ENCODE measurements around the gene ABCC5.

Gene ABCC5

DNA sequence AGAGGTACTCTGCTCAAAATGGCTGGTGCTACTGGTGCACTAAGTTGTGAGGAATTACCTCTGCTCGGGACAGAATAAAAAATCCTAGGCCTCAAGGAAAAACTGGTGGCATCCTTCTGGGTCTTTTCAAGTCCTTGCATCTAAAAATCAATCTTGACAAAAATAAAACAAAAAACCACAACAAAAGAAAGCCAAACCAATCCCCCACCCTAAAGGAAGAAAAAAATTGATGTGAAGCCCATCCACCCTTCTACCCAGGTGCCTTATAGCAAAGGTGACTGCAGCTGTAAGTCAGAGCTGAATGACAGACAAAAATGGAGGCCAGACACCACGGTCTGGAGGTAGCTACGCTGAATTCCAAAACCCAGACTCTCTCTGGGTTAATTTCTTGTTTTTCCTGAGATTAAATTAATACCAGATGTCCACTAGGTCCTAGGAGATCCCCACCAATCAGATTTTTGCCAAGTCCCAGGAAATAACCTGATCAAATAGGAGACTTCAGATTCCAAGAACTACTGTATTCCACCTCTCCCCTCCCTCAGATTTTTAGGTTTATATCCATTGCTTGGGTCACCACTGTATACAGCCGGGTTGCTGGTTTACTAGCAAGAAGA lies 33.5 kb downstream of the ABCC5 start:
- no peak overlapping the region for H3K4me3 ChIP-seq (ENCODE audit: low read length, poor library complexity, severe bottlenecking)

GRCh38 chr3:183981990-183982644 lies 35.6 kb downstream of the ABCC5 start:
- no peaks in the 10 kb centered on the region for H3K9me3 ChIP-seq (ENCODE audit: insufficient read depth, low read depth, low read length)
- no peaks in the 10 kb centered on the region for H4K20me1 ChIP-seq (ENCODE audit: insufficient read depth, low read length, poor library complexity, severe bottlenecking)
- H3F3A ChIP-seq (ENCODE audit: low read depth): no peaks in the 10 kb centered on the region
- H3K36me3 ChIP-seq (ENCODE audit: insufficient read depth, low read length): peaks cover 39% of the 10 kb centered on the region; the same call in 1 of the 2 replicates
- no peak overlapping the region for H3K4me3 ChIP-seq (ENCODE audit: low read length, poor library complexity, severe bottlenecking)
- H3K4me1 ChIP-seq (ENCODE audit: insufficient read depth, low read length, poor library complexity, severe bottlenecking): peaks cover 3% of the 10 kb centered on the region
- H3K79me2 ChIP-seq (ENCODE audit: insufficient read depth, low read length): no peaks in the 10 kb centered on the region
- no peaks in the 10 kb centered on the region for H3K9me2 ChIP-seq (replicated peaks; ENCODE audit: low read depth, low read length)
- no peak overlapping the region for H3K9ac ChIP-seq (ENCODE audit: low read depth, low read length, poor library complexity, severe bottlenecking)
- no peak for TF ChIP-seq EZH2phosphoT487 (IDR thresholded peaks at IDR 0.05; ENCODE audit: borderline replicate concordance)
- no peak for TF ChIP-seq CTCF (conservative IDR thresholded peaks at IDR 0.05; ENCODE audit: low read length)
- no peak overlapping the region for H2AFZ ChIP-seq (ENCODE audit: low read length)
- H3K27me3 ChIP-seq (ENCODE audit: insufficient read depth, low read length, poor library complexity, severe bottlenecking): no peaks in the 10 kb centered on the region
- H3K4me2 ChIP-seq (ENCODE audit: low read depth, low read length, poor library complexity, severe bottlenecking): no peak overlapping the region

More for the DNA sequence above, 33.5 kb downstream of the ABCC5 start:
- no peaks in the 10 kb centered on the region for H3K27me3 ChIP-seq (ENCODE audit: insufficient read depth, low read length, poor library complexity, severe bottlenecking)
- H3K4me1 ChIP-seq (ENCODE audit: insufficient read depth, low read length, poor library complexity, severe bottlenecking): peaks cover 18% of the 10 kb centered on the region
- no peaks in the 10 kb centered on the region for H3K9me3 ChIP-seq (ENCODE audit: insufficient read depth, low read depth, low read length)
- no peak overlapping the region for H3K9ac ChIP-seq (ENCODE audit: low read depth, low read length, poor library complexity, severe bottlenecking)
- peaks cover 3% of the 10 kb centered on the region; the same call in 1 of the 2 replicates for H3F3A ChIP-seq (ENCODE audit: low read depth)
- H2AFZ ChIP-seq (ENCODE audit: low read length): no peak overlapping the region
- H3K36me3 ChIP-seq (ENCODE audit: insufficient read depth, low read length): peaks cover 42% of the 10 kb centered on the region; the same call in 1 of the 2 replicates
- TF ChIP-seq EZH2phosphoT487 (IDR thresholded peaks at IDR 0.05; ENCODE audit: borderline replicate concordance): no peak
- no peak for TF ChIP-seq CTCF (conservative IDR thresholded peaks at IDR 0.05; ENCODE audit: low read length)
- H3K9me2 ChIP-seq (replicated peaks; ENCODE audit: low read depth, low read length): no peaks in the 10 kb centered on the region
- no peak overlapping the region for H3K4me2 ChIP-seq (ENCODE audit: low read depth, low read length, poor library complexity, severe bottlenecking)
- no peaks in the 10 kb centered on the region for H4K20me1 ChIP-seq (ENCODE audit: insufficient read depth, low read length, poor library complexity, severe bottlenecking)
- no peaks in the 10 kb centered on the region for H3K79me2 ChIP-seq (ENCODE audit: insufficient read depth, low read length)

DNA sequence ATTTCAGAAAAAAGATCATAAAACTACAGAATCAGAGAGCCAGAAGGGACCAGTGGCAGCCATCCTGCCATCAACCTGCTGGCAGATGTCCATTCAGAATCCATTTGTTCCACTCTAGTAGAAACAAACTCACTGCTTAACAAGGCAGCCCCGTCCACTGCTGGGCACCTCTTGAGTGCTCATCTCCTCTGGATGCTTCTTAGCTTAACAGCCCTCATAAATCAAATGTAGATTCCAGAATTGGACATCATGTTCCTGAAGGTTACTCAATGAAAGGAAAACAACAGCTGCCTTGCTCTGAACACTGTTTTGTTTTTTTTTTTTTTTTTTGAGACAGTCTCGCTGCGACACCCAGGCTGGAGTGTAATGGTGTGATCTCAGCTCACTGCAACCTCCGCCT lies 37.3 kb downstream of the ABCC5 start:
- no peaks in the 10 kb centered on the region for H3K9me3 ChIP-seq (ENCODE audit: insufficient read depth, low read depth, low read length)
- H3K79me2 ChIP-seq (ENCODE audit: insufficient read depth, low read length): no peaks in the 10 kb centered on the region
- no peaks in the 10 kb centered on the region for H4K20me1 ChIP-seq (ENCODE audit: insufficient read depth, low read length, poor library complexity, severe bottlenecking)
- no peaks in the 10 kb centered on the region for H3K27me3 ChIP-seq (ENCODE audit: insufficient read depth, low read length, poor library complexity, severe bottlenecking)
- no peak overlapping the region for H3K4me3 ChIP-seq (ENCODE audit: low read length, poor library complexity, severe bottlenecking)
- no peaks in the 10 kb centered on the region for H3K9me2 ChIP-seq (replicated peaks; ENCODE audit: low read depth, low read length)
- no peak overlapping the region for H3K9ac ChIP-seq (ENCODE audit: low read depth, low read length, poor library complexity, severe bottlenecking)
- TF ChIP-seq EZH2phosphoT487 (IDR thresholded peaks at IDR 0.05; ENCODE audit: borderline replicate concordance) (no peak), CTCF (conservative IDR thresholded peaks at IDR 0.05; ENCODE audit: low read length) (no peak)
- H3K36me3 ChIP-seq (ENCODE audit: insufficient read depth, low read length): peaks cover 35% of the 10 kb centered on the region; the same call in 1 of the 2 replicates
- no peak overlapping the region for H2AFZ ChIP-seq (ENCODE audit: low read length)
- peaks cover 3% of the 10 kb centered on the region for H3K4me1 ChIP-seq (ENCODE audit: insufficient read depth, low read length, poor library complexity, severe bottlenecking)
- H3F3A ChIP-seq (ENCODE audit: low read depth): no peaks in the 10 kb centered on the region
- no peak overlapping the region for H3K4me2 ChIP-seq (ENCODE audit: low read depth, low read length, poor library complexity, severe bottlenecking)

All from Loucy (cell line).